Muscle of arm (tissue), 12 donors: Measurements from ENCODE around the gene HIPK2. TPM values are rescaled to one million over a fixed set of nuclear protein-coding genes. Genes with fewer than 3 reads are reported as not detected.

Experiments
- DNase-seq: peaks from one replicate; pipeline ENCODE4 v3.0.0-alpha.2; 2013
- polyA plus RNA-seq, 12 donors: library from polyadenylated mRNA; unstranded; fragments of 120-200 nt; gene quantifications; one replicate each; pipeline ENCODE4 v1.2.1, GENCODE V29; 2013; ENCODE audit not compliant: insufficient read length in 12 of 12

Gene HIPK2
- polyA plus RNA-seq, 12 donors: 9.7 to 65.7 (median 12.3) TPM

DNA sequence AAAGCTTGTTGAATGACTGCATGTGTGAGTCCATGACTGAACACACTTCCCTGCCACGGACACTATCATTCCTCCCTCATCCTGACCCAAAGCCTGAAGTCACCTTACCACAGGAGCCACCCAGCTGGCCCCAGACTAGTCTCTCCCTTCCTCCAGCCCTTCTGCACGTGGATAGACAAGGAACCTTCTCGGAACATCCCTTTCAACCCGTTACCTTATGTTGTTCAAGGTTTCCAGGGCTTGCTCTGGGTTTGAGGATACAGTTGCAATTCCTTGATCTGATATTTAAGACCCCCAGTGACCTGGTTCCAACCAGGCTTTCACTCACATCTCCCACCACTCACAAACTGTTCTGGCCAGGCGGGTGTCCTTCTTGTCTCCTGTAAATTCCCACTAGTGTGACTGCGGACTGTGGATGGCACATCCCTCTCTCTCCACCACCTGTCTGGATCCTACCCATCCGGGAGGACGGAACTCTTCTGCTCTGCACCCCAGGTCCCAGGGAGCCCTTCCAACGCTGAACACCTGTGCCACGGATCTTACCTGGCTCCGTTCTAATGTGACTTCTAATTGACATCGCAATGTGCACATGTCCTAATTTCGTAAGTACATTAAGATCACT lies 62.5 kb downstream of the HIPK2 start:
- DNase-seq: no peak

- DNase-seq: no peak
Observed at GRCh38 chr7:139714163-139714901, 63.5 kb downstream of the HIPK2 start.

DNA sequence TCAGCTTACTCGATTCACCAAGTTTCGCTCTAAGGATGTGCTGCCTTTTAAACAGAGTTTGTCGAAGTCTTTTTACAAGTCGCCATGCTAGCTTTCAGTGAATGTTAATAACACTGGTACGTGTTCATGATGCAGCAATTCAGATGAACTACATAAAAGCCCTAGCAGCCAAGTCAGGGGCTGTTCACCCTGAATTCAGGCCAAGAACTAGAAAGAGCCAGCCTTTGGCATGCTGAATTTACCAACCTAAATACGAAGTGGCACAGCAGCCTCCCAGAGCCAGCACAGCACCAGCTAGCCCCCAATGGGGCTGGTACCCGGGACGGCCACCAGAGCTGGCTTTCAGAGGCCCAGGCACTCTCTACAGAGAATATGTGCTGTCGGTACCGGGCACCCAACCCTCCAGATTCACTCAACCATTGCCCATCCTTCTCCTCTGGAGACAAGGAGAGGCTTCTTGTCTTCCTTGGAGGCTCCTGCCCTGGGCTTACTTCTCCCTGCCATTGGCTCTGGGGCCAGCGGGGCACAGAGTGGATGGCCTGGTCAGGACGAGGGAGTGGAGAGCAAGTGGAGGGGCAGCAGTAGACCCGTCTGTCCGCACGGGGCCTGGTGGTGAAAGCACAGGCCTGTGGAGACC lies 64.2 kb downstream of the HIPK2 start:
- DNase-seq: no peak

DNA sequence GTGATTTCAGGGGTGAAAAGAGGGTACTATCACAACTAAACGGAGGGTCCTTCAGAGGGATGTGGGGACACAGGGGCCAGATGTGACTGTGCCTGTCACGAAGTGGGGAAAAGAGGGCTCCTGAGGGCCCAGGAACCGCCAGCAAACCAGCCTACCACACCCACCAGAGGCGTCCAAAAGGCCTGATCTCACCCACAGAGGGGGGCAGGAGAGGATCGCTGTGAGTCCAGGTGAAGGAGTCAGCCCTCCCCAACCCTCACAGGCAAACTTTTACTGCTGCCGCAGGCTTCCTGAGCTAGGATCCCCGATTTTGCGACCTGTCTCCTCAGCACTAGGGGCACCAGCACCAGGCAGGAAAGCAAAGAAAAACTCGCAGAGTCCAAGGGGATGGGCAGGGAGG lies 64.7 kb downstream of the HIPK2 start:
- DNase-seq: no peak

DNA sequence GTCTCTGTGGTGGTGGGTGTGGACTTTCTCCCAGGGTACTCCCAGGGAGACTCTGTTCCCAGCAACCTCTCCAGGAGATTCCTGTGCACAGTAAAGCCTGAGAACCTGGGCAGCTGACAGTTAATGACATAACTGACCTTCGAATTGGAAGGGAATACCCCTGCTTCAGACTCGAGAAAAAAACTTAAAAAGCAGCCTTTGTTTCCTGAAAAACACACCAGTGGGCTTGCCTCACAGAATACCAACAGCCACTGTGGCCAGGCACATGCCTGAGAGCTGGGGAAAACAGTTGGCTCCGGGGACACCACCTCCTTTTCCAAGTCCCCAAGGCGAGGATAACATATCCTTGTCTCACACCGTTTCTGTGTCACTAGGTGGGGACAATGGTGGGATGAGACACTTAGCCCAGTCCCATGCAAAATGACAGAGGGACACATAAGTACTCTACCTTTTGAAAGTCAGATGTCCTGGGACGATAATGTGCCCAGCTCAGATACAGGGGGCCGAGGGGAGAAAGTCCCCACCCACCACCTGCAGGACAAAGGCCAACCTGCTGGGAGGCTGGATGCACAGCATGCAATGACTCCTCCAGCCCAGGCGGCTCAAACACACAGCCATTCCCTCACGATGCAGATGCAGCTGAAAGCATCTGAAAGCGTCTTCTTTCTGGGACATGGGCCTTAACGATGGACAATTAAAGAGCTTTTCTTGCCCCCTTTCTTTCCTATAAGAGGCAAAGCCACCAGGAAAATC lies 65.6 kb downstream of the HIPK2 start:
- DNase-seq: no peak

DNA sequence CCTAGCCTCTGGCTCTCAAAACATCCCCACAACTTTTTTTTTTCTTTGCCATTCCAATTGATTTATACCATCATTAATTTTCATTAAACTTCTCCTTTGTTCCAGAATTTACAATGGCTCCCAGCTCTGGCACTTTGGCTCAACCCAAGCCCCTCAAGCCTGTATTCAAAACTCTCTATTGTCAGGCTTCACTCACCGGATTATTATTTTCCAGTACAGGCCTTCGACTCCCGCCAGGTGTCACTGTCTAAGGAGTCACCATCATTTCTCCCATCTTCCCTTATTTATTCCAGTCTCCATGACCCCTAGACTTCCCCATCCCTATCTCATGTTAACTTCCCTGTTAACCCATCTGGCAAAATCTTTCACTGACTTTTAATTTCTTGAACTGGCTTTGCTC lies 67.8 kb downstream of the HIPK2 start:
- DNase-seq: no peak

- DNase-seq: peak; percentile 45
Observed at GRCh38 chr7:139709485-139709884, 68.3 kb downstream of the HIPK2 start.

GRCh38 chr7:139708541-139708940 lies 69.3 kb downstream of the HIPK2 start:
- DNase-seq: no peak

DNA sequence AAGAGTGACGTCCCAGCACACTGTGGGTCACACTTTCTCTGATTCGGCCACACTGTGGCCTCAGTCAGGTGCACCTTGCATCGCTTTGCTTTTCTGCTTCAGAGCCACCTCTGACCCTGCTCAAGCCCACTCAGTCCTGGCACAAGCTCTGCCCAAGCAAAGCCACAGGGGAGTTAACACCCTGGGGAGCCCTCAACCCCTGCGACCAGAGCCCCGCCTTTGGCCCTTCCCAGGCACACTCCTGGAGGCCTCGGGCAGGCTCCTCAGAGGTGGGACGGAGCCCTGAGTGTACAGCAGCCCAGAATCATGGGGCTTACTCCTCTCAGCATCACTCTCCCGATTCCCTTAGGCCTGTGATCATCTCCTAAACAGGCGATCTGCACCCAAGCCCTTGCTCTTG lies 71.0 kb downstream of the HIPK2 start:
- no peak for DNase-seq

DNA sequence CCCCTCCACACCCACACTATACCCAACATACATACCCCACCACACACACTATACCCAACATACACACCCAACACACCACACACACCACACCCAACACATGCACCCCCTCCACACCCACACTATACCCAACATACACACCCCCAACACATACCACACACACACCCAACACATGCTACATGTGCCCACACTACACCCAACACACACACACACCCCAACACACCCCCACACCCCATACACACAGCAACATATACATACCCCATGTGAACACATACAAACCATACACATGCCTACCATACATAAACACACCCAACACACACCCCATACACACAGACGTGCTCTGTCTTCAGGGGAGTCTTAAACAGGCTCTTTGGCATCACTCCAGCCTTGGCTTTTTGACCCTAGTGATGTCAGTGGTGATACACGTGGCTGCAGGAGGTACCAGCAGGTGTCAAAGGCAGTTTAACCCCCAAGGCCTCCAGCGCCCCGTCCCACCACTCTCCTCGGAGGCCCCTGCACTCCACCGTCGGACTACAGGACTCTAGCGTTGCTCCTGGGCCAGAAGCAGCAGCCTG lies 73.4 kb downstream of the HIPK2 start:
- DNase-seq: no peak

DNA sequence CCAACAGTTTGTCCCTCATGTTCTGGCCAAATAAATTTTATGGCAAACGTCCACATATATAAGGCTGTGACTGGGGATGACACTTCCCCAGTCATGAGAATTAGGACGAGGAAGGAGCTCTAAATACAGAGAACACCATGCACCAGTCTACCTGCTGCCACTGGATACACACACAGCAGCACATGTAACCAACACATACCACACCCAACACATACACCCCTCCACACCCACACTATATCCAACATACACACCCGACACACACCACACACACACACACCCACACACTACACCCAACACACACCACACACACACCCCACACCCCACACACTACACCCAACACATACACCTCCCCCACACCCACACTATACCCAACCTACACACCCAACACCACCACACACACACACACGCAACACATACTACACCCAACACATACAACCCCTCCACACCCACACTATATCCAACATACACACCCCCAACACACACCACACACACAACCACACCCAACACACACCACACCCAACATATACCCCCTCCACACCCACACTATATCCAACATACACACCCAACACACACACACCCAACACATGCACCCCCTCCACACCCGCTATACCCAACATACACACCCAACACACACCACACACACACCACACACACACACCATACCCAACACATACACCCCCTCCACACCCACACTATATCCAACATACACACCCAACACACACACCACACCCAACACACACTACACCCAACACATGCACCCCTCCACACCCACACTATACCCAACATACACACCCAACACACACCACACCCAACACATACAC lies 74.1 kb downstream of the HIPK2 start:
- DNase-seq: no peak

GRCh38 chr7:139702811-139703486 lies 74.8 kb downstream of the HIPK2 start:
- no peak for DNase-seq

- no peak for DNase-seq
Observed at GRCh38 chr7:139702313-139702731, 75.5 kb downstream of the HIPK2 start.

GRCh38 chr7:139701908-139702307 lies 75.9 kb downstream of the HIPK2 start:
- DNase-seq: no peak

DNA sequence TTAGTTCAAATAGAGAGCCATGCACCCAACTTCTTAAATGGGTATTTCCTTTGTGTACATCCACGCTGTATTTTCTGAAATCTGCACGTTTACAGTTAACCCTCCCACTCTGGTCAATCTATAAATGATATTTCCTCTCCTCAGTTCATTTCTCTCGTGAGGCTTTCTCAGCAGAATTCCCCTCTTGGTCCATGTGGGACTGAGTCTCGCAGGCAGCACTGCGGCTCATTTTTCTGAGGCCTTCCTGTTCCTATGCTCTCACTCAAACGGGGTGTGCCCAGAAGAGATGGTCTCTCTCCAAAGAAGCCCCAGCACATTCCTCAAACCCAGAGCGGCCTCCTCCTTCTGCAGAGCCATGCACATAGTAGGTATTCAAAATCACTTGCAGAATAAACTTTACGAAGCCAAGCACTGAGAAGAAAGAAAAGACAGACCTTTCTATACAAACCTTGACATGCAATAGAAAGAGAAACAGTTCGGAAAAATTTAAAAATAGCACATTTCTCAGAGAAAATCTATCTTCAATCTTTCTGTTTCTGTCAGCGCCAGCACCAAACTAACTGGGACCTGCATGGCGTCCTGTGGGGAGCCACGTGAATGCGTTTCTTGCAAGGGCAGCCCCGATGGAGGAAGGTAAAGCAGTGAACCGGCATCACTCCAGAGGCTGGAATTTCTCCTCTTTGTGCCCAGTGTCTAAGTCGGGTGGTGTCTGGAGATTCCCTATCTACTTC lies 77.1 kb downstream of the HIPK2 start:
- no peak for DNase-seq

GRCh38 chr7:139699640-139700504 lies 77.9 kb downstream of the HIPK2 start:
- DNase-seq: no peak

DNA sequence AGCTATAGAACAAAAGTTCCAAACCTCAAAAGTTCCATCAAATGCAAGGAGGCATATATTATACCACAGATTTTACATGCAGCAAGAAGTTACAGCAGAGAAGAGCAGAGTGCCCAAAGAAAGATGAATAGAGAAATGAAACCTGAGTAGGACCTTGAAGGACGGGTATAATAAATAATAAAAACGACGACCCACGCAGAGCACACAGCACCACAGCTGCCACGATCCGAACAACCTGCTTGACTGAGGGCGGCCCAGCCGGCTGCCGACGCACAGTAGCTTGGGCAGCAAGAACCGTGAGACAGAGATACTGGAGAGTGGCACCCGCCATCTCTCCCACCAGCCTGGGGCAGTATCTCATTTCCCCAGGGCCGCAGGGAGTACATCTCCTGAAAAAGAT lies 79.0 kb downstream of the HIPK2 start:
- no peak for DNase-seq

DNA sequence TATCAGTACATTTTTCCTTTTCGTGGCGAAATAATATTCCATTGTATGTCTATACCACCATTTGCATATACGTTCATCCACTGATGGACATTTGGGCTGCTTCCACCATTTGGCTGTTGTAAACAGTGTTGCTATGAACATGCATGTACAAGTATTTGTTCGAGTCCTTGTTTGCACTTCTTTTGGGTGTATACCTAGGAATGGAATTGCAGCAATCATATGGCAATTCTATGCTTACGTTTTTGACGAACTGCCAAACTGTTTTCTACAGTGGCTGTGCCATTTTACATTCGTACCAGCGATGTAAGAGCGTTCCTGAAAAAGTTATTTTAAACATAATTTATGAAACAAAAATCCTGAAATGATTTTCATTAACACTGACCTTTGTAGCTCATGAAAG lies 79.5 kb downstream of the HIPK2 start:
- DNase-seq: no peak

GRCh38 chr7:139697056-139697455 lies 80.7 kb downstream of the HIPK2 start:
- DNase-seq: no peak
